ENCODE measurements around the gene SLC11A2. TPM values are rescaled to one million over a fixed set of nuclear protein-coding genes. Genes with fewer than 3 reads are reported as not detected.

Gene SLC11A2
- total and polyA plus RNA-seq, 2 experiments from 2014 or later: 18.7 to 22.8 TPM

GRCh38 chr12:50953047-50953446, 73.1 kb downstream of the SLC11A2 start:
- Histone ChIP-seq H3K9ac (no peak overlapping the region), H3F3A (ENCODE audit: insufficient read depth) (no peaks in the 10 kb centered on the region), H3K27me3 (replicated peaks; ENCODE audit: insufficient read depth) (no peaks in the 10 kb centered on the region), H3K4me1 (ENCODE audit: insufficient read depth) (no peaks in the 10 kb centered on the region), H3K9me2 (ENCODE audit: insufficient read depth) (no peaks in the 10 kb centered on the region), H3K4me2 (ENCODE audit: unreplicated experiment) (no peak overlapping the region), H3K79me2 (ENCODE audit: insufficient read depth) (no peaks in the 10 kb centered on the region), H4K20me1 (ENCODE audit: insufficient read depth) (no peaks in the 10 kb centered on the region), H3K9me3 (ENCODE audit: low read depth) (no peaks in the 10 kb centered on the region), H3K27ac (no peak overlapping the region), H3K36me3 (ENCODE audit: low read depth) (no peaks in the 10 kb centered on the region), H2AFZ (no peak overlapping the region), H3K4me3 (no peak overlapping the region)
- 87 to 93% methylated on average over 7 of the region's 7 CpGs for WGBS, 2 experiments (ENCODE audit: low coverage in 1 of 2, low lambda C conversion rate in 2 of 2, missing lambda C conversion rate in 2 of 2)
- in situ Hi-C loops (cut with MboI): no loop called here
- TF ChIP-seq EZH2phosphoT487 (IDR thresholded peaks at IDR 0.05; ENCODE audit: insufficient read depth, low read depth): no peak
- TF ChIP-seq EZH2 (IDR thresholded peaks at IDR 0.05; ENCODE audit: insufficient read depth, poor library complexity, severe bottlenecking): no peak
- no peak for DNase-seq

GRCh38 chr12:50952510-50952909, 73.7 kb downstream of the SLC11A2 start, which contains the start of gene HIGD1C:
HIGD1C (plus strand) TSS chr12:50952544; CDS start chr12:50953999, 1,455 bp downstream.
- H3K27ac ChIP-seq: no peak within 1 kb of the TSS

GRCh38 chr12:50951112-50951511, 75.1 kb downstream of the SLC11A2 start:
- Histone ChIP-seq H3K4me3 (no peak overlapping the region), H3F3A (ENCODE audit: insufficient read depth) (no peaks in the 10 kb centered on the region), H3K9me2 (ENCODE audit: insufficient read depth) (no peaks in the 10 kb centered on the region), H2AFZ (no peak overlapping the region), H3K4me1 (ENCODE audit: insufficient read depth) (no peaks in the 10 kb centered on the region), H3K36me3 (ENCODE audit: low read depth) (no peaks in the 10 kb centered on the region), H3K27ac (no peak overlapping the region), H3K4me2 (ENCODE audit: unreplicated experiment) (no peak overlapping the region), H3K9me3 (ENCODE audit: low read depth) (no peaks in the 10 kb centered on the region), H3K27me3 (replicated peaks; ENCODE audit: insufficient read depth) (no peaks in the 10 kb centered on the region), H3K9ac (no peak overlapping the region), H4K20me1 (ENCODE audit: insufficient read depth) (no peaks in the 10 kb centered on the region), H3K79me2 (ENCODE audit: insufficient read depth) (no peaks in the 10 kb centered on the region)
- TF ChIP-seq EZH2phosphoT487 (IDR thresholded peaks at IDR 0.05; ENCODE audit: insufficient read depth, low read depth) (no peak), EZH2 (IDR thresholded peaks at IDR 0.05; ENCODE audit: insufficient read depth, poor library complexity, severe bottlenecking) (no peak)
- DNase-seq: no peak
- in situ Hi-C loops (cut with MboI): no loop called here
- WGBS, 2 experiments (ENCODE audit: low coverage in 1 of 2, low lambda C conversion rate in 2 of 2, missing lambda C conversion rate in 2 of 2): 92 to 94% methylated on average over 2 of the region's 2 CpGs

More at GRCh38 chr12:50952510-50952909, 73.7 kb downstream of the SLC11A2 start, which contains the start of gene HIGD1C:
- H2AFZ ChIP-seq: no peak within 1 kb of the TSS
- no peaks in the 10 kb centered on the region for H3F3A ChIP-seq (ENCODE audit: insufficient read depth)
- 88% methylated on average over 18 to 19 of the region's 19 CpGs for WGBS, 2 experiments (ENCODE audit: low coverage in 1 of 2, low lambda C conversion rate in 2 of 2, missing lambda C conversion rate in 2 of 2)
- H3K9ac ChIP-seq: no peak within 1 kb of the TSS
- H3K4me2 ChIP-seq (ENCODE audit: unreplicated experiment): no peak within 1 kb of the TSS
- H4K20me1 ChIP-seq (ENCODE audit: insufficient read depth): no peaks in the 10 kb centered on the region
- no peak within 1 kb of the TSS for H3K4me3 ChIP-seq
- no peaks in the 10 kb centered on the region for H3K9me3 ChIP-seq (ENCODE audit: low read depth)
- no peaks in the 10 kb centered on the region for H3K79me2 ChIP-seq (ENCODE audit: insufficient read depth)
- H3K4me1 ChIP-seq (ENCODE audit: insufficient read depth): no peaks in the 10 kb centered on the region
- no peak for TF ChIP-seq EZH2phosphoT487 (IDR thresholded peaks at IDR 0.05; ENCODE audit: insufficient read depth, low read depth)
- TF ChIP-seq EZH2 (IDR thresholded peaks at IDR 0.05; ENCODE audit: insufficient read depth, poor library complexity, severe bottlenecking): no peak
- in situ Hi-C loops (cut with MboI): no loop called here
- DNase-seq: no peak
- no peaks in the 10 kb centered on the region for H3K27me3 ChIP-seq (replicated peaks; ENCODE audit: insufficient read depth)
- H3K36me3 ChIP-seq (ENCODE audit: low read depth): no peaks in the 10 kb centered on the region
- H3K9me2 ChIP-seq (ENCODE audit: insufficient read depth): no peaks in the 10 kb centered on the region

- Histone ChIP-seq H3K9me2 (ENCODE audit: insufficient read depth) (no peaks in the 10 kb centered on the region), H3K79me2 (ENCODE audit: insufficient read depth) (no peaks in the 10 kb centered on the region), H2AFZ (no peak overlapping the region), H3K9me3 (ENCODE audit: low read depth) (no peaks in the 10 kb centered on the region), H3K9ac (no peak overlapping the region), H3F3A (ENCODE audit: insufficient read depth) (no peaks in the 10 kb centered on the region), H3K4me2 (ENCODE audit: unreplicated experiment) (no peak overlapping the region), H4K20me1 (ENCODE audit: insufficient read depth) (no peaks in the 10 kb centered on the region), H3K4me1 (ENCODE audit: insufficient read depth) (no peaks in the 10 kb centered on the region), H3K36me3 (ENCODE audit: low read depth) (no peaks in the 10 kb centered on the region), H3K27me3 (replicated peaks; ENCODE audit: insufficient read depth) (no peaks in the 10 kb centered on the region), H3K27ac (no peak overlapping the region), H3K4me3 (no peak overlapping the region)
- 94 to 97% methylated on average over 4 of the region's 4 CpGs for WGBS, 2 experiments (ENCODE audit: low coverage in 1 of 2, low lambda C conversion rate in 2 of 2, missing lambda C conversion rate in 2 of 2)
- DNase-seq: no peak
- TF ChIP-seq EZH2 (IDR thresholded peaks at IDR 0.05; ENCODE audit: insufficient read depth, poor library complexity, severe bottlenecking) (no peak), EZH2phosphoT487 (IDR thresholded peaks at IDR 0.05; ENCODE audit: insufficient read depth, low read depth) (no peak)
- in situ Hi-C loops (cut with MboI): no loop called here
These were observed 76.3 kb downstream of the SLC11A2 start for GRCh38 chr12:50949801-50950302.
